ENCODE results near the gene POLR3A. TPM values are rescaled to one million over a fixed set of nuclear protein-coding genes. Genes with fewer than 3 reads are reported as not detected.
A peak's percentile ranks its signal among the peaks of the same experiment; 100 is the strongest.

POLR3A gene
- total RNA-seq, 1 donor: 17.5 TPM

- H3K4me3 ChIP-seq (ENCODE audit: low read depth, low read length): no peak overlapping the region
- no peak for DNase-seq (ENCODE audit: low read depth)
- TF ChIP-seq, protein P1, sequence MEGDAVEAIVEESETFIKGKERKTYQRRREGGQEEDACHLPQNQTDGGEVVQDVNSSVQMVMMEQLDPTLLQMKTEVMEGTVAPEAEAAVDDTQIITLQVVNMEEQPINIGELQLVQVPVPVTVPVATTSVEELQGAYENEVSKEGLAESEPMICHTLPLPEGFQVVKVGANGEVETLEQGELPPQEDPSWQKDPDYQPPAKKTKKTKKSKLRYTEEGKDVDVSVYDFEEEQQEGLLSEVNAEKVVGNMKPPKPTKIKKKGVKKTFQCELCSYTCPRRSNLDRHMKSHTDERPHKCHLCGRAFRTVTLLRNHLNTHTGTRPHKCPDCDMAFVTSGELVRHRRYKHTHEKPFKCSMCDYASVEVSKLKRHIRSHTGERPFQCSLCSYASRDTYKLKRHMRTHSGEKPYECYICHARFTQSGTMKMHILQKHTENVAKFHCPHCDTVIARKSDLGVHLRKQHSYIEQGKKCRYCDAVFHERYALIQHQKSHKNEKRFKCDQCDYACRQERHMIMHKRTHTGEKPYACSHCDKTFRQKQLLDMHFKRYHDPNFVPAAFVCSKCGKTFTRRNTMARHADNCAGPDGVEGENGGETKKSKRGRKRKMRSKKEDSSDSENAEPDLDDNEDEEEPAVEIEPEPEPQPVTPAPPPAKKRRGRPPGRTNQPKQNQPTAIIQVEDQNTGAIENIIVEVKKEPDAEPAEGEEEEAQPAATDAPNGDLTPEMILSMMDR (IDR thresholded peaks at IDR 0.05; ENCODE audit: insufficient read depth, low read length): no peak
Observed at GRCh38 chr10:77967611-77968022, 61.7 kb downstream of the POLR3A start.

DNA sequence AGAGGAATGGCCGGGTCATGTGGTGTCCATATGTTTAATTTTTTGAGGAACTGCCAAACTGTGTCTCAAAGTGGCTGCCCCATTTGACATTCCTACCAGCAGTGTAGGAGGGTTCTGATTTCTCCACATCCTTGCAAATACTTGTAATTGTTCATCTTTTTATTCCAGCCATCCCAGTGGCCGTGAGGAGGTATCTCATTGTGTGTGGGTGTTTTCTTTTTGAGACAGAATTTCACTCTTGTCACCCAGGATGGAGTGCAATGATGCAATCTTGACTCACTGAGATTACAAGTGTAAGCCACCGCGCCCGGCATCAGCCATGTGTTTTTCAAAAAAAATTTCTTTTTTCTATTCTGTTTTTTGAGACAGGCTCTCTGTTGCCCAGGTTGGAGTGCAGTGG is 64.0 kb downstream of the POLR3A start:
- H3K4me3 ChIP-seq (ENCODE audit: low read depth, low read length): no peak overlapping the region
- DNase-seq (ENCODE audit: low read depth): peak; percentile 90
- TF ChIP-seq, protein P1 (IDR thresholded peaks at IDR 0.05; ENCODE audit: insufficient read depth, low read length): peak; percentile 33

DNA sequence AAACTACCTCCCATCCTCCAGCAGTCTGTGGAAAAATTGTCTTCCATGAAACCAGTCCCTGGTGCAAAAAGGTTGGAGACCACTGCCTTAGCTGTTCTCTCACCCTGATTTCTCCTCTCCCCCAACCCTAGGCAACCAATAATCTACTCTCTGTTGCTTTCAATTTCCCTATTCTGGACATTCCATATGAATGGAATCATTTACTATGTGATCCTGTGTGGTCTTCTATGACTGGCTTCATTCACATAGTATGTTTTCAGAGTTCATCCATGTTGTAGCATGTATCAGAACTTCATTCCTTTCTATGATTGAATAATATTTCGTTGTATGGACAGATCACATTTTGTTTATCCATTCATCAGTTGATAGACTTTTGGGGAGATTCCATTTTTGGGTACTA is 64.5 kb downstream of the POLR3A start:
- TF ChIP-seq, protein P1 (IDR thresholded peaks at IDR 0.05; ENCODE audit: insufficient read depth, low read length): no peak
- H3K4me3 ChIP-seq (ENCODE audit: low read depth, low read length): no peak overlapping the region
- DNase-seq (ENCODE audit: low read depth): no peak

DNA sequence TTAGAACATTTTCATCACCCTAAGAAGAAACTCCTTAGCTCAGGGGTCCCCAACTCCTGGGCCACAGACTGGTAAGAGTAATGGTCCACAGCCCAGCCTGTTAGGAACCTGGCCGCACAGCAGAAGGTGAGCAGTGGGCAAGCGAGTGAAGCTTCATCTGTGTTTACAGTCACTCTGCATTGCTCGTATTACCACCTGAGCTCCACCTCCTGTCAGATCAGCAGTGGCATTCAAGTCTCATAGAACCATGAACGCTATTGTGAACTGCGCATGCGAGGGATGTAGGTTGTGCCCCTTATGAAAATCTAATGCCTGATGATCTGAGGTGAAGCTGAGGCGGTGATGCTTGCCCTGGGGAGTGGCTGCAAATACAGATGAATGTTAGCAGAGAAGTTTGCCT is 65.4 kb downstream of the POLR3A start:
- TF ChIP-seq, protein P1 (IDR thresholded peaks at IDR 0.05; ENCODE audit: insufficient read depth, low read length): no peak
- H3K4me3 ChIP-seq (ENCODE audit: low read depth, low read length): no peak overlapping the region
- DNase-seq (ENCODE audit: low read depth): no peak

GRCh38 chr10:77962350-77963146 is 66.8 kb downstream of the POLR3A start:
- no peak overlapping the region for H3K4me3 ChIP-seq (ENCODE audit: low read depth, low read length)
- no peak for DNase-seq (ENCODE audit: low read depth)
- TF ChIP-seq, protein P1 (IDR thresholded peaks at IDR 0.05; ENCODE audit: insufficient read depth, low read length): no peak

DNA sequence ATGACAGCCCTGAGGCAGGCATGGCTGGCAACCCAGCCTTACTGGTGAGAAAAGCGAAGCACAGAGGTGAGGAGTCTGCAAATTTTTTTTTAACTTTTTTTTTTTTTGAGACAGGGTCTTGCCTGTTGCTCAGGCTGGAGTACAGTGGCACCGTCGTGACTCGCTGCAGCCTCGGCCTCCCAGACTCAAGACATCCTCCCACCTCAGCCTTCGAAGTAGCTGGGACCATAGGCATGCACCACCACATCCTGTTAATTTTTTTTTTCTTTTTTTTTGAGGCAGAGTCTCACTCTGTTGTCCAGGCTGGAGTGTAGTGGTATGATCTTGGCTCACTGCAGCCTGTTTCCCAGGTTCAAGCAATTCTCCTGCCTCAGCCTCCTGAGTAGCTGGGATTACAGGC is 67.6 kb downstream of the POLR3A start:
- H3K4me3 ChIP-seq (ENCODE audit: low read depth, low read length): no peak overlapping the region
- TF ChIP-seq, protein P1 (IDR thresholded peaks at IDR 0.05; ENCODE audit: insufficient read depth, low read length): no peak
- DNase-seq (ENCODE audit: low read depth): no peak

Measured in fibroblast of the aortic adventitia (primary cell).